Left colon (tissue), 2 donors: ENCODE results near the gene PRKCQ. TPM values are rescaled to one million over a fixed set of nuclear protein-coding genes. Genes with fewer than 3 reads are reported as not detected.
"Not testable (repeated sequence)": the region's sequence is repeated elsewhere in the genome, so short reads cannot be mapped to it uniquely, and the experiment has no call there.

Source experiments
- ATAC-seq: fragments of 200-7000 bp; cut with Tn5 transposase; one replicate; pipeline ENCODE4 v1.9.1; 2020; ENCODE audit warnings: mild to moderate bottlenecking, moderate library complexity
- DNase-seq, 2 donors: peaks; one replicate each; pipeline ENCODE4 v3.0.0-alpha.2; 2020
- intact Hi-C, 2 donors: fragments of 100-400 bp; cut with DNase I in 1 of 2; cut with micrococcal nuclease in 1 of 2; formaldehyde crosslinking; loops; one replicate each; pipeline versions ENCODE4 v1.11.2 to v1.14.0; 2022; cut with DNase I, micrococcal nuclease
- total RNA-seq, 2 donors: library from RNA; stranded (reverse); fragmentation: NEBNext Ultra II Directional; extraction: Animal tissue kit (Norgen Biotek cat#: 25700); gene quantifications; one replicate each; pipeline ENCODE4 v1.2.1, GENCODE V29; 2021
- donor health status: DM: no; HTN: no; CAD: no.
- donor health status: DM: yes; HTN: yes; CAD: no.

The PRKCQ gene
- total RNA-seq, 2 donors from 2014 or later = 0.89 TPM

- DNase-seq = no peak
- no peak for ATAC-seq
- intact Hi-C loops = no loop called here
Observed at GRCh38 chr10:6474871-6475270, 105.2 kb downstream of the PRKCQ start.

GRCh38 chr10:6473901-6474370, 106.1 kb downstream of the PRKCQ start:
- intact Hi-C loops = no loop called here
- DNase-seq (no peak), ATAC-seq (peak; percentile 34)

- intact Hi-C loops = no loop called here
- ATAC-seq (no peak), DNase-seq (no peak)
Observed at GRCh38 chr10:6473430-6473829, 106.6 kb downstream of the PRKCQ start.

GRCh38 chr10:6472710-6473005, 107.4 kb downstream of the PRKCQ start:
- intact Hi-C loops, ATAC-seq, DNase-seq: not testable (repeated sequence)

- DNase-seq (no peak), ATAC-seq (no peak)
- intact Hi-C loops = no loop called here
Observed at GRCh38 chr10:6470894-6471618, 109.0 kb downstream of the PRKCQ start.

GRCh38 chr10:6469661-6470060, 110.4 kb downstream of the PRKCQ start:
- ATAC-seq = no peak
- intact Hi-C loops = no loop called here
- DNase-seq = no peak

GRCh38 chr10:6465854-6466601, 114.0 kb downstream of the PRKCQ start:
- intact Hi-C loops = no loop called here
- ATAC-seq = no peak
- DNase-seq = no peak

- ATAC-seq (no peak), DNase-seq (no peak)
- intact Hi-C loops = no loop called here
Observed at GRCh38 chr10:6465437-6465836, 114.6 kb downstream of the PRKCQ start.

- no peak for DNase-seq
- intact Hi-C loops = no loop called here
- no peak for ATAC-seq
Observed at GRCh38 chr10:6464862-6465430, 115.1 kb downstream of the PRKCQ start.

GRCh38 chr10:6463366-6463765, 116.7 kb downstream of the PRKCQ start:
- intact Hi-C loops = no loop called here
- no peak for ATAC-seq
- no peak for DNase-seq

- DNase-seq = no peak
- no peak for ATAC-seq
- intact Hi-C loops = no loop called here
Observed at GRCh38 chr10:6461961-6462360, 118.1 kb downstream of the PRKCQ start.

- ATAC-seq = no peak
- intact Hi-C loops = no loop called here
Observed at GRCh38 chr10:6460861-6461409, 119.1 kb downstream of the PRKCQ start.

GRCh38 chr10:6458814-6459213, 121.3 kb downstream of the PRKCQ start:
- no peak for DNase-seq
- no peak for ATAC-seq
- intact Hi-C loops = no loop called here

More at GRCh38 chr10:6460861-6461409, 119.1 kb downstream of the PRKCQ start:
- DNase-seq = no peak

GRCh38 chr10:6457376-6457775, 122.7 kb downstream of the PRKCQ start:
- DNase-seq = no peak
- ATAC-seq = no peak
- intact Hi-C loops = no loop called here

- ATAC-seq (no peak), DNase-seq (no peak)
- intact Hi-C loops = no loop called here
Observed at GRCh38 chr10:6456067-6456466, 124.0 kb downstream of the PRKCQ start.

GRCh38 chr10:6455592-6455991, 124.5 kb downstream of the PRKCQ start:
- DNase-seq = no peak
- intact Hi-C loops = no loop called here
- ATAC-seq = no peak

- intact Hi-C loops = no loop called here
Observed at GRCh38 chr10:6446711-6447110, 133.4 kb downstream of the PRKCQ start.

GRCh38 chr10:6445671-6446316, 134.3 kb downstream of the PRKCQ start:
- peak; percentile 53 for ATAC-seq
- intact Hi-C loops = no loop called here

More at GRCh38 chr10:6446711-6447110, 133.4 kb downstream of the PRKCQ start:
- ATAC-seq (no peak), DNase-seq (no peak)

GRCh38 chr10:6439875-6440274, 140.2 kb downstream of the PRKCQ start:
- DNase-seq, intact Hi-C loops: not testable (repeated sequence)
- peak; percentile 26 for ATAC-seq

More at GRCh38 chr10:6445671-6446316, 134.3 kb downstream of the PRKCQ start:
- peak in 1 of 2 donors; percentile 67 for DNase-seq
